ENCODE data around the gene SHLD1.

The SHLD1 gene

DNA sequence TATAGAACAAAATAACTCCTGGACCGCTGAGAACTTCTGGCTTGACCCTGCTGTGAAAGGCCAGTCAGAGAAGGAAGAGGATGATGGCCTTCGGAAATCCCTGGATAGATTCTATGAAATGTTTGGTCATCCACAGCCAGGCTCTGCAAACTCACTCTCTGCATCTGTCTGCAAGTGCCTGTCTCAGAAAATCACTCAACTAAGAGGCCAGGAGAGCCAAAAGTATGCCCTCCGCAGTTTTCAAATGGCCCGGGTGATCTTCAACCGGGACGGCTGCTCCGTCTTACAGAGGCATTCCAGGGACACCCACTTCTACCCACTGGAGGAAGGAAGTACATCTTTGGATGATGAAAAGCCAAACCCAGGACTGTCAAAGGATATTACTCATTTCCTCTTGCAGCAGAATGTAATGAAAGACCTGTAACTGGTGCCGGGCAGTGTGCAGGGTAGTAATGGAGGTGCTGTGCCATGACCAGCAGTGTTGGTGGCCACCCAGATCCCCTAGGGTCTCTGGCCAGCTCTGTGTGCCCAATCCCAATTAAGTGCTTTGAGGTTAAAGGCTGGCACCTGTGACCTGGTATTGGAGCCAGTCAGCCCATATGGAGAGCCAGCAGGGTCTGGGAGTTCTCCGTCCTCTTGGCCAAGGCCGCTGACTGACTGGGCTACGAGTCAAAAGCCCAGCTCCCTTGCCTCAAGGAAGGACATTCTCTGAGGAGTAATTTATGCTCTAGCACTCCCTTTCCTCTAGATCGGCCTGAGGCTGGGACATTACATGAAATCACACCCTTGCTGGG is 113.0 kb downstream of the SHLD1 start:
- no peak for DNase-seq

DNA sequence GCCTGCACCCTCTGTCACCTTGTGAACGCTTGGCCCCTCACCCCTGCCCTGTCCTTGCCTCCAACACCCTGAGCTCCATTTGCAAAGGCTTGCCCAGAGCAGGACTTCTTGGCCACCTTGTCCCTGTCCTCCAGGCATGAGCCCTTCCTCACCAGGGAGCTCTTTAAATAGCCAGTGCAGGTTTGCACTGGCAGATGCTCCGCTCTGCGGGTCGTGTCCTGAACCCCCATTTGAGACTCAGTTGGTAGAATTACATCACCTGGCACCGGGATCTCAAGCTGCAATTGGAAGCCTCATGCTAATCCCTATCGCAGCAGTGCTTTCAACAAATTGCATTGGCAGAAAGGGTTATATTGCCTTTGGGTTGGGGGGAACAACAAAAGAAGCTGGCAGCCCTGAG is 114.2 kb downstream of the SHLD1 start:
- DNase-seq = no peak

DNA sequence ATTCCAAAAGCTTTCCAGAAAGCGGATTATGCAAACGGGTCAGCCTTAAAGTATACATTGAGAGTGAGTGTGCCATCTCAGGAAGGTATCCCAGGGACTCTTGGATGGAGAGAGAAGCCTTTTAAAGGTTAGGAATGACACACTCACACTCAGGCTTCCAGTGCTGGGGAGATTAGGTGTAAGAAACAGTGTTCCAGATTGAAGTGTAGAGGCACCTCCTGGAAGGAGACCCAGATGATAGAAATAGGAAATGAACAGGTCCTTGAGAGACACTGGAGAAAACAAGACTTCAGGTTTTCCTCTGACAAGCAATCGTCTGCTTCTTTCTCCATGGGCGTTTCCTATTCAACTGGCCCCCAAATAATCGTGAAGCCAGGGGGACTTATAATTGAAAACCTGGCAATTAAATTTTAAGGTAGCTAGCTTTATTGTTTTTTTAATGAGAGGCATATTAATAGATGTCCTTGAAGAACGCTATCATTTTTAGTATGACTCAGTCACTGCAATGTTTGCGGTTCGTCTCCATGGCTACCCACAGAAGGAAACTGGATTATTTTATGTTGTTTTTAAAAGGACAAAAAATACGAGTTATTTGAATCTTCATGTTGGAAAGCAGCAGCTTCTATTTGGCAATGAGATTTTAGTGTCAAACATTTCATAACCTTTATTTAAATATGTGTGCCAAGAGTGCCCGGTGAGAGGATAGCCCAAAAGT is 114.8 kb downstream of the SHLD1 start:
- DNase-seq = no peak

DNA sequence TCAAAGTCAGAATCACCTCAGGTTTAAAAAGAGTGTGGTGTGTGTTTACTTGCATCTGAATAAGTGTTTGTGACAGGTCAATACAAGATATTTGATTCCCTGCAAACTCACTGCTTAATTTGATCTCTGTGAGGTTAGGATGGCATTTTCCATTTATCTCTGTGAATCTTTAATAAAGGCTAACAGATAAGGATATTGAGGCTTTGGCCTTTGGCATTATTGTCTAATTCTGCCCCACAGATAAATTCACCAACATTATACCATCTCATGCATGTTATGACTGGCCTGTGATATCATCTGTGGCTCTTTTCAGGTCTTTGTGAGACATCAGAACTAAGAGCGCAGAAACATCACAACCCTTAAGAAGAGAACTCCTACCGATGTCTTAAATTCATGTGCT is 115.4 kb downstream of the SHLD1 start:
- DNase-seq = no peak

DNA sequence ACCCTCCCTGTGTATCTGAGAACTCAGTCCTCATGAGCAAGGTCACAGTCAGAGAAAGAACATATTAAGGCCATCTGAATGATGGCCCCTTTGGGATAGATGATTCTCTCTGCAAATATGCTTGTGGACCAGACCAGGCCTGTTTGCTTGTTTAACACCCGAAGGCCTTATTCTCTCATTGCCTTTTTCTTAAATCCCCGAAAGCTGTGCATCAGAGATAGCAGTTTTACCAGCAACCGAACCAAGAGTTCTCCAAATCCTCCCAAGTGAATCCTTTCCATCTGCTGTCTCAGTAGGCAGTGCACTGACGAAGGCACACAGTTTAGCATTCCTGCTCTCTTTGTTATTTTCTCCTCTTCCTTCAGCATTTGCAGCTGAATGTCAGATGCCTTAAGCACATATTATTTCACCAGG is 120.4 kb downstream of the SHLD1 start:
- DNase-seq = no peak

DNA sequence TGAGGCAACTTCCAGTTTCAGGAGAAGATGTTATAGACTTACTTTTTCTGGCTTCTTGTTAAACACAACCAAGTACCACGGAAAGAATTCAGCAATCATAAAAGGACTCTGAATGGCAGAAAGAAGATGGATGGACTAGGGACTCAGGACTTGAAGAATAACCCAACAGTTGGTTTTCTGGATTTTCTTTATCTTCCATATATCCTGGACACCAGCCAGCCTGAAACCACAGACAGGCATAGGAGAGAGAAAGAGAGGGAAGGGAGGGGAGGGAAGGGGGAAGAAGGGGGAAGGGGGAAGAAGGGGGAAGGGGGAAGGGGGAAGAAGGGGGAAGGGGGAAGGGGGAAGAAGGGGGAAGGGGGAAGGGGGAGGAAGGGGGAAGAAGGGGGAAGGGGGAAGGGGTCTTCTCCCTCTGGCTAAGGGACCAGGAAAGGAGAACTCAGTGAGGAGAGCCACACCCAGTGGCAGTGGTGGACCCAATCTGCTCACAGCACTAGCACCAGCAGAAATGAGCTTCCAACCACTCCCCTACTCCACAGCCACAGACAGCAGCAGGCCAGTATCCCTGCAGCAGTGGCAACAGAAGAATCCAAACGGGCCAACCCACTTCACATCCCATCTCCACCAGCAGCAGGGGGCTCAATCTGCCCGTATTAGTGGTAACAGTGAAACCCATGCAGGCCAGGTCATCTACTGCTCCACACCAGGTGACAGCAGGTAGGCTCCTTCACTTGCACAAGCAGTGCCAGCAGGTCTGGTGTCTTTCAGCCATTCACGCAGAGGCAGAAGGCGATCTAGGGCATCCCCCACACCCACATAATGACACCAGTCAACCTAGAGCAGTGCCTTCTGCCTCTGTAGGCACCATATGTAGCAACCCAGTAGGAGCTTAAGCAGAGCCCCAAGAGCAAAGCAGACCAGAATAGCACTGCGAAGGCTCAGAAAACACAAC is 121.5 kb downstream of the SHLD1 start:
- peak; percentile 52 for DNase-seq

DNA sequence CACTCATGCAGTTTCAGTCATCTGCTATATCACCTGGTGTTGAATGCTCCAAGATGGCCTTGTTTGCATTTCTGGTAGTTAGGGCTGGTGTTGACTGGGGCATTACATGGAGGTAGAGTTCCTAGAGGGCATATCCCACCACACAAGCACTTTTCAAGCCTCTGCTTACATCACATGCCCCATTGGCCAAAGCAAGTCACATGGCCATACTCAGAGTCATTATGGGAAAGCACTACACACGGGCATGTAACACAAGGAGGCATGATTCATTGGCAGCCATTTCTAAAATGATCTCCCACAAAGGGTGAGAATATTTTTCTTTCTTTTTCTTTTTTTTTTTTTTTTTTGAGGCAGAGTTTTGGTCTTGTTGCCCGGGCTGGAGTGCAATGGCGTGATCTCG is 126.9 kb downstream of the SHLD1 start:
- DNase-seq = no peak

DNA sequence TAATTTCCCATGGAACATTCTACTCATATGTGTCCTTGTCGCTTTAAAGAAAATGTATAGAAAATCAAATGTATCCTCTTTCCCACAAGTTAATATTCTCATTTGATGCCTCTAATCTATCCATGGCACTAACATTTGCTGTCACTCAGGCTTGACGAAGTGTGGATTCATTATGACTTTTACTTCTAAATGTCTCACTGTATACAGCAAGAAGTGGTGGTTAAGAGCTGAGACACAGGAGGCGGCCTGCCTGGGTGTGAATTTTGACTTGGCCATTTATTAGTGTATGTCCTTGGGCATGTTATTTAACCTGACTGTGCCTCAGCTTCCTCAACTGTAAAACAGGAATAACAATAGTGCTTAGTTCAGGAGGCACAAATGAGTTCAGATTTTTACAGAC is 130.1 kb downstream of the SHLD1 start:
- DNase-seq = no peak

DNA sequence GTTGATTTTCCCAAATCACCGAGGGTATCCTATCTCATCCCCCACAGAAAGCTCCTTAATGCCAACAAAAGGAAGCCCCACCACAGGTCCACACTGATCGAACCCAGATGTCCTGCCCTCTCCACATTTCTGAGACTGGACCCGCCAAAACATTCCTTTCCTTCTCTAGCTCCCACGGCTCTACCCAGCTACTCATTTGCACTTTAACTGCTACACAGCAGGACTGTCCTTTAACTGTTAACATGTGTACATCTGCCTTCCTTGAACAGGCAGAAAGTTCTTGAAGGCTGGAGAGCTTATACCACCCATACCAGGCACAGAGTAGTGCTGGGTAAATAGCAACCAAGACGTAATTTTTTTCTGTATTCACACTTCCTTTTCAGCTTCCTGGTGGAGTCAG is 131.5 kb downstream of the SHLD1 start:
- DNase-seq = no peak

DNA sequence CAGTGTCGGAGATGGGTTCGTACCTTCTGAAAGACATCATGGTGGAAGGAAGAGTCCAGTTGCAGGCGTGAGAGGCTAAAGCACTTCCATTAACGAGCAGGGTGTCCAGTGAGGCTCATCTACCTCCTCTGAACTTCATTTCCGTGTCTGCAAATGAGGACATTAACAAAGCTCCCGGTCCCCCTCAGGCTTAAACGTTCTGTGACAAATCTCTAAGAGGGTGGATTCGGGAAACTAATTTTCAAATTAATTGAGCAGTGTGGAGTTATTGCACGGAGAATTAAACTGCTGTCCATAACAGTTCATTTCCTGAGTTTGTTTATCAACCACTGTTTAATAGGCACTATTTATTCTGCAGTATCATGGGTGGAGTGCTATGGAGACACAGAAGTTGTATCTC is 132.0 kb downstream of the SHLD1 start:
- DNase-seq = no peak

DNA sequence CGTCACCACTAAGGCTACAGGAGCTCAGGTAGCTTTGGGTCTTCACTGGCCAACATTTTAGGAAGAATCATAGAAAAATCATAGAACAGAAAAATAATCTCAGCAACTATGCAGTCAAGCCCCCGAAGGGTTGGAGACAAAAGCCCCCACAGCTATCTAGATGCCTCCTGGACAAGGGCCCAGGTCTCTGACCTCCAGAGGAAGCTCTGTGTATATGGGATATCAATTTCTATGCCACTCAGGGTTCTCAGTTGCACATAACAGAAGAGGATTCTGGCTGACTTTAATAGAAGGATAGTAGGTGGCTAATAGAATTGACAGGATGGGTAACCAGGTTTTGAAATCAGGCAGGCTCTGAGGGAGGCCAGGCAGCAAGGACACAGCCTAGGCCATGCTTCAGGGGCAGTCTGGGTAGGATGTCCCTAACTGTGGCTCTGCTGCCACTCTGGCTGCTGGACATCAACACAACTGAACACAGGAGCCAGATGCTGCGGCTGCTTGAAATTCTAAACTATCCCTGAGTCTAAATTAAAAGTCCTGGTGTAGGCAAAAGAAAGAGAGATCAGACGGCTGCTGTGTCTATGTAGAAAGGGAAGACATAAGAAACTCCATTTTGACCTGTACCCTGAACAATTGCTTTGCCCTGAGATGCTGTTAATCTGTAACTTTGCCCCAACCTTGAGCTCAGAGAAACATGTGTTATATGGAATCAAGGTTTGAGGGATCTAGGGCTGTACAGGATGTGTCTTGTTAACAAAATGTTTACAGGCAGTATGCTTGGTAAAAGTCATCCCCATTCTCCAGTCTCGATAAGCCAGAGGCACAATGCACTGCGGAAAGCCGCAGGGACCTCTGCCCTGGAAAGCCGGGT is 134.5 kb downstream of the SHLD1 start:
- DNase-seq = no peak

DNA sequence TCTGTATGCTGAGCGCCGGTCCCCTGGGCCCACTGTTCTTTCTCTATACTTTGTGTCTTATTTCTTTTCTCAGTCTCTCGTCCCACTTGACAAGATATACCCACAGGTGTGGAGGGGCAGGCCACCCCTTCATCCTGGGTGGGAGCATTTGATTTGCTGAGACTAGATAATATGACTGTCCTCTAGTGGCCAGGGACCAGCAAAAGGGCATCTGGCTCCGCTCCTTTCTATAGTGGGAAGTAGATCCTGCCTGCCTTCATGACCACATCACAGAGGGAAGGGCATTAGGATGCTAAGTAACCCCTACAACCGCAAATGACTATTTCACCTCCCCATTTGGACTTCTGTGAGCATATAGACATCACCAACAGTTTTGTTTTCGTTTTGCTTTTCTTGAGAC is 135.7 kb downstream of the SHLD1 start:
- DNase-seq = no peak

DNA sequence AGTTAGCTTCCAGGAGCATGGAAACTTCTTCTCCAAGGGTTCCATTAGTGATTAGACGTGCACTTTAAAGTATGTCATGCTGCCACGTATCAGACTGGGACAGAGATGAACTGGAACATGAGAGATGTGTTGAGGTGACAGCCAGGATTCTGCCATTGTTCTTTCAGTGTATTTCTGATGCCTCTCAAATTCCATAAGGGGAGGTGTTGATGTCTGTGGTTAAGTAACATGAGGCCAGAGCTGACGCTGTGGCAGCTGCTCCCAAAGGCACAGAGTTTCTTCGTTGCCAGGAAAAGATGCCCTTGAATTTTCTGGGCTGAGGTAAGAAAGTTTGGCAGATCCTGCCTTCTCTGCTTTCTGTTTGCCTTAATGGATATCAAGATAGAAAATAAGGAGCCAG is 136.6 kb downstream of the SHLD1 start:
- no peak for DNase-seq

DNA sequence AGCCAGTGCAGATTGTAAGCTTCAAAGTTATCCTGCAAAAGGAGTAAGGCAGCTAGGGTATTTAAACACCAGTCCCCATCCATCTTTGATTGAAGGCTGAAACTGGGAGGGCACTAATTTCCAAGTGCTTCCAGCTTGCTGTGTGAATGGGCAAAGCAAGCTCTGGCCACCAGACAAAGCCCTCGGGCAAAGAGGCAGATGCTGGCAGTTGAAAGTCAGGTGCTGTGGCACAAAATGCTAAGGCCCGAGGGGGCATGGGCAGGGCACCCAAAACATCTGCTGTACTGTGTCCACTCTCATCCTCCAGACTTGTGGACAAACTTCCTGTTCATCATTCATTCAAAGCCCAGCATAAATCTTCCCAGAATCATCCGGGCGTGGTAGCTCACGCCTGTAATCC is 137.2 kb downstream of the SHLD1 start:
- DNase-seq = no peak

DNA sequence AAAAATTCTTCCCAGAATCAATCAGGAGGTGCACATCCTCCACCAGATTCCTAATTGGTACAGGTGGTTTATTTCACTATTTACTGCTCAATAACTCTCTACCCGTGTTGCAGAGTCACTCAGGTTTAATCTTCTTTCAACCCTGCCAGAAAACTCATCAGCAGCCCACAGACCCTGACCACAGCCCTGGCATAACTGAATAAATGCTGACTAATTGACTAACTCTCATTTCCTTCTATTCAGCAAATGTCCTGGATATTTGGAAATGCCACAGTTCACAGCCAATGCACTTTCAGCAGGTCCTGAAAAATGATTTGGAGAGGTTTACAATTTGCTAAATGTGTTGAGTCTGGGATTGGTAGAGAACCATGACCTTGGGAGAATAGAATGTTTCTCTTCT is 137.8 kb downstream of the SHLD1 start:
- DNase-seq = peak; percentile 17

DNA sequence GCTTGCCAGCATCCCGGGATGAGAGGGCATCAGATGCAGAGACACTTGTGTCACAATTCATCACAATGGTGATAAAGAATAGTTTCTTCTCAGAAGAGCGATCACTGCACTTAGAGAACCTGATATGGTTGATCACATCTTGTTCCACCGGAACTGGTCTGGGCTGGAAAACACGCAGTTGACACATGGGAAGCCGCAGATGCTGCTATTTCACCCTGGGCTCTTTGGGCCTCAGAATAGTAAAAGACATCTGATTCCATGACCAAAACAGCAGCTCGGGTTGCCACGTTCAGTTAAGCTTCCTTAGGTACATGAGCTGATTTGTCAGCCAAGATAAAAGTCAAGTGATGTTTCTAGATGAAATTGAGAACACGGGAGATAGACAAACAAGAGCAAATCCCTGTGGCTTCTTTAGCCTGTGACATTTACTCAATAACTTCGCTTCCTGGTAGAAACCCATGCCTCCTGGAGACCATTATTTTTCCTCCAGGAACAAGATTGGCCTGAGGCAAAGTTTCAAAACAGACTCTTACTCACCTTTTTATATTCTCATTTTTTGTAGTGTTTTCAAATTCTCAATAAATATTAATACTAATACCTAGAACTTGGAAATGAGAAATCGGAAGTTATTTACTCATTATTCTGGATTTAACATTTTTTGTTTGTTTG is 140.7 kb downstream of the SHLD1 start:
- no peak for DNase-seq

DNA sequence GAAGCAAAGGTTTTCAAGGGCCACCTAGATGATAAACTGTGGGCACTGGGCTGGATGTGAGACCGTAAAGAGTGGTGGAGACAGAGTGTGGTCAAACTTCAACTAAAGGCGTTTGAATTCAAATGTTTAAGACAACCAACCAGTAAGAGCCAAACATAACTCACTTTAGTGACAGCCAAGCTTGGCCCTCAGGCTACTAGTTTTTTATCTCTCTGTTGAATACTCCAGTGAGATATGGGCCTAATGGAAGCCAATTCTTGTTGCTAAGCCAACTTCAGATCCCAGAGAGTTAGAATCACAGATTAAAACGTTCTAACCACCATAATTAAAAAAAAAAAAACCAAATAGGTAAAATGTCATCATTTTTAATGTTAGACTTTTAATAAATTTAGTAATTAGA is 142.9 kb downstream of the SHLD1 start:
- no peak for DNase-seq

DNA sequence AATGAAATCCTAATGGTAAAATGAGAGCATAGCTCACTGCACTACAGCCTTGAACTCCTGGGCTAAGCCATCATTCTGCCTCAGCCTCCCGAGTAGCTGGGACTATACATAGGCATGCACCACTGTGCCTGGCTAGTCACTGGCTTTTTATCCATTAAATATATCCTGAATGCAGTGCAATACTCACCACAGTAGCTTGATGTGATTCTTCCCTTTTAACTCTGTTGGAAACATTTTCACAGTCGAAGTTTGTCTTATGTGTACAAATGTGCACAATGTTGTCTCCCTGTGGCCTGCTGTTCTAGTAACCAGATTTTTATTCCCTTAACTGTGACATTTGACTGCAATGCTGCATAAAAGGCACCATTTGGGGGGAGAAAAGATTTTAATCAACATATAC is 143.4 kb downstream of the SHLD1 start:
- no peak for DNase-seq

DNA sequence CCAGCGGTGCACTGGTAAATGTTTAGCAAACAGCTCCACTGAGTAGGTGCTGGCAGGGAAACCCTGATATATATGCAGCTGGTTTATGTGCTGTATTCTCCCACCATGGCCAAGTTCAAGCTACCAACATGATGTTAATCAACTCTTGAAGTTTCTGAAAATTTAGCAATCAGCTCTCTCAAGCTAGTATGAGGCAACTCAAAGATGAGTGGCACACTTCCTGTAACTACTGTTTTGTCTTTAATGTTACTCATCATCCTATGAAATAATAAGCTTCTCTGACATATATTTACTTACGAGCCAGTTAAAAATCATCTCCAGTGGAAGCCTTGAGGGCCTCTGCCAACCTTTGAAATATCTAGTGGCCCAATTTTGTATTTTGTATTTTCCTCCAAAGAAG is 145.4 kb downstream of the SHLD1 start:
- DNase-seq = no peak

DNA sequence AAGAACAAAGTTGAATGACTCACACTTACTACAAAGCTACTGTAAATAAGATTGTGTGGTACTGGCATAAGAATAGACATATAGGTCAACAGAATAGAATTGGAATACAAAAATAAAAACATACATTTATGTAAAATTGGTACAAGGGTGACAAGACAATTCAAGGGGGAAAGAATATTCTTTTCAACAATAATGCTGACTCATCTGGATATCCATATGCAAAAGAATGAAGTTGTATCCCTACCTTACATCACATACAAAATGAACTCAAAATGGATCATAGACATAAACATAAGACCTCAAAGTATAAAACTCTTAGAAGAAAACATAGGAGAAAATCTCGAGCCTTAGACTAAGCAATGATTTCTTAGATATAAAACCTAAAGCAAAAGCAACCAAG is 149.2 kb downstream of the SHLD1 start:
- no peak for DNase-seq

DNA sequence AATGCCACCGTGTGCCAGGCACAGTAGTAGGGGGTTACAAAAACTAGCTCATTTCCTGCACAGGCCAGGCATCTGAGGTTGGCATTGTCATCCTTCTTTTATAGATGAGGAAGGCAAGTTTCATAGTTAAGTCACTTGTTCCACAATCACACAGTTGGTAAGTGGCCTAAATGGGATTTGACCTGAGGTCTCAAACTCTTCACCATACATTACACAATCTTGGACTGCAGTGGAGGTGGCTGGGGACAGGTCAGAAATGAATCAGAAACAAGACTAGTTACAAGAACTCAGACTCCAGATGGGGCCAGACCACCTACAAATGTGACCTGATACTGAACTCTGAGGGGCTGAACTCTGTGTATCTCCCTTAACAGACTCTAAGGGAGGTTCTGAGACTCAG is 150.7 kb downstream of the SHLD1 start:
- DNase-seq = no peak

DNA sequence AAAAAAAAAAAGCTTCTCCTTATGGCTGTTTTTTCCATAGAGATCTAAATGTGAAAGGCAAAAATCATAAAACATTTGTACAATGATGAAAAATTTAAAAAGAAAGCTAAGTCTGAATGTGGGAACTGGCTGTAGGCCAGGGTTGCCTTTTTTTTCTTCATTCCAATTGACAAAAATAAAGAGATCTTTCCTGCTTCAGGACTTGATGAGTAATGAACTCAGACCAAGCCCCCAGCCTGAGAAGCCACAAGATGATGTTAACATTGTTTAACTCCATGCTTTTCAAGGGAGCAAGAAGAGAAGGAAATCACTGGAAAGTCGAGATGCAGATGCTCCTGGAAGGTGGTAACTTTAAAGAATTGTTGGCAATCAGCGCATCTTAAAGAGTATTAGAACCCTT is 158.8 kb downstream of the SHLD1 start:
- no peak for DNase-seq
